ENCODE measurements around the gene RDX. TPM values are rescaled to one million over a fixed set of nuclear protein-coding genes. Genes with fewer than 3 reads are reported as not detected.

Gene RDX
- total and polyA plus RNA-seq, 9 of the 15 experiments (the other 6 are each of a cell fraction or from before 2014, with no cell fraction given): 35.6 to 62.1 (median 54.3) TPM

DNA sequence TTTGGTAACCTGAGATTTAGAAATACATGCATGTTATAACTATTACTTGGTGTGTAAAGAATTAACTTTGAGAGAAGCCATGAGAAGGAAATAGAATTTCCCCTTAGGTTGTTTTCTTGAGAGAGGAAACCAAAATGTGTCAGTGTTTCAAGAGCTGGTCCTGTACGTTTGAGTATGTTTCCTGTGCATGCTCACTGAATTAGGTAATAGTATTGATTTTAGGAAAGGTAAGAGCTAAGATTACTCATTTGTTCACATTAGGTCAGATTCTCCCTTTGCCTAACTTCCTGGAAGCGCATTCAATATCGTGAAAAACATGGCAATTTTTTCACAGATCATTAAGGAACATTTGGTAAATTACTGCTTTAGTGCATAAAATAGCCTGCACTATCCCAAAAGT lies 49.3 kb upstream of the RDX start:
- H3K36me3 ChIP-seq (ENCODE audit: control insufficient read depth, insufficient read depth, low read length): no peaks in the 10 kb centered on the region
- POLR2A ChIA-PET: no interaction called here
- no peaks in the 10 kb centered on the region; a peak in 1 of 5 replicates for H3K4me1 ChIP-seq (replicated peaks in 1 of 2; ENCODE audit: control insufficient read depth in 2 of 2, insufficient read depth in 2 of 2, low read length in 2 of 2)
- no peak for ATAC-seq
- no peak overlapping the region for H2AFZ ChIP-seq (ENCODE audit: low read depth, low read length)
- no peaks in the 10 kb centered on the region for H4K20me1 ChIP-seq (replicated peaks; ENCODE audit: control insufficient read depth, insufficient read depth, low read length)
- H3K79me2 ChIP-seq (ENCODE audit: control insufficient read depth, insufficient read depth, low read length): no peaks in the 10 kb centered on the region
- no peak overlapping the region for H3K9ac ChIP-seq (ENCODE audit: insufficient read depth in 1 of 2, low read depth in 2 of 2, low read length in 2 of 2)
- no peak overlapping the region for H3K4me3 ChIP-seq
- H3K9me1 ChIP-seq (ENCODE audit: control insufficient read depth, insufficient read depth, low read length): no peaks in the 10 kb centered on the region
- no TSS peak for BruUV-seq (replicated peaks)
- TF ChIP-seq ZNF12 (CRISPR knock-in tag; IDR thresholded peaks at IDR 0.05): no peak
- no peak for TF ChIP-seq NFIX (CRISPR knock-in tag; IDR thresholded peaks at IDR 0.05; ENCODE audit: low read depth)
- TF ChIP-seq ERF (CRISPR knock-in tag; IDR thresholded peaks at IDR 0.05): no peak
- no peak for TF ChIP-seq POLR3A (IDR thresholded peaks at IDR 0.05; ENCODE audit: borderline replicate concordance, extremely low read depth, insufficient read depth, insufficient read length)
- no peak for TF ChIP-seq MTA2 (IDR thresholded peaks at IDR 0.05; ENCODE audit: low read depth)
- no peak for TF ChIP-seq ZNF449 (CRISPR knock-in tag; IDR thresholded peaks at IDR 0.05)
- no peak for TF ChIP-seq CHD4 (IDR thresholded peaks at IDR 0.05; ENCODE audit: insufficient read depth, insufficient replicate concordance, low read depth, low read length, poor library complexity, severe bottlenecking)
- no peak for TF ChIP-seq ZFP30 (CRISPR knock-in tag; IDR thresholded peaks at IDR 0.05; ENCODE audit: borderline replicate concordance)
- no peak for TF ChIP-seq SRSF3 (IDR thresholded peaks at IDR 0.05; ENCODE audit: insufficient read depth, low read length)
- intact Hi-C loops (cut with micrococcal nuclease): no loop called here
- no peaks in the 10 kb centered on the region; a peak in 2 of 5 replicates for H3K27me3 ChIP-seq (ENCODE audit: control insufficient read depth in 2 of 2, insufficient read depth in 2 of 2, low read length in 2 of 2)
- CTCF ChIA-PET (ENCODE audit: low intra/inter-chr PET ratio): no interaction called here
- no peak overlapping the region for H3K27ac ChIP-seq (ENCODE audit: extremely low read depth, low read depth, low read length)
- no peaks in the 10 kb centered on the region for H3K9me3 ChIP-seq (replicated peaks; ENCODE audit: control insufficient read depth, insufficient read depth, low read depth, low read length)
- no peak for DNase-seq (ENCODE audit: extremely low read depth in 1 of 4, low spot score in 3 of 4)
- WGBS (ENCODE audit: insufficient coverage, low coverage, missing lambda C conversion rate): 13% methylated on average over 3 of the region's 3 CpGs
- FAIRE-seq: no peak
- no peak overlapping the region for H3K4me2 ChIP-seq (ENCODE audit: insufficient read depth, low read length)
- in situ Hi-C loops (cut with MboI): no loop called here

Data from K562 (cell line).